Astrocyte of the cerebellum (primary cell): Measurements from ENCODE around the gene MIER1.
"Not testable (repeated sequence)": the region's sequence is repeated elsewhere in the genome, so short reads cannot be mapped to it uniquely, and the experiment has no call there.

Experiments
- DNase-seq: peaks from one replicate; pipeline ENCODE4 v3.0.0-alpha.2; 2011; ENCODE audit warnings: low read depth
- H3K4me3 ChIP-seq: 2 replicates; pipeline ENCODE4 v1.5.1; 2011; ENCODE audit warnings: mild to moderate bottlenecking, low read depth, low read length, moderate library complexity
- in situ Hi-C: cut with HindIII; loops from 2 replicates; pipeline ENCODE4 v1.10.0; 2017; ENCODE audit warnings: low sequenced_read_pairs
- TF ChIP-seq, protein P1 (sequence below): IDR thresholded peaks from 2 replicates; pipeline ENCODE4 v1.5.1; 2012; ENCODE audit warnings: low read length, low read depth, moderate library complexity, mild to moderate bottlenecking; ENCODE audit errors: missing control alignments

Gene MIER1

DNA sequence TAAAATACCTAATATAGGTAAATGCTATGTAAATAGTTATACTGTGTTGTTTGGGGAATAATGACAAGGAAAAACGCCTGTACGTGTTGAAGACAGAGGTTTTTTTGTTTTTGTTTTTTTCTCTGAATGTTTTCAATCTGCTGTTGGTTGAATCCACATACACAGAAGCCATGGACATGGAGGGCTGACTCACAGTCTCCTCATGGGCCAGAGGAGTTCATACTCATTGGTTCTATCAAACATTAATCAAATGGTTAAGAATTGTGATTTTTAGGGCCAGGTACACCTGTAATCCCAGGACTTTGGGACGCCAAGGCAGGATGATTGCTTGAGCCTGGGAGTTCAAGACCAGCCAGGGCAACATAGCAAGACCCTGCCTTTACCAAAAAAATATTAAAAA is 20.5 kb downstream of the MIER1 start:
- in situ Hi-C loops: no loop called here
- TF ChIP-seq, protein P1, sequence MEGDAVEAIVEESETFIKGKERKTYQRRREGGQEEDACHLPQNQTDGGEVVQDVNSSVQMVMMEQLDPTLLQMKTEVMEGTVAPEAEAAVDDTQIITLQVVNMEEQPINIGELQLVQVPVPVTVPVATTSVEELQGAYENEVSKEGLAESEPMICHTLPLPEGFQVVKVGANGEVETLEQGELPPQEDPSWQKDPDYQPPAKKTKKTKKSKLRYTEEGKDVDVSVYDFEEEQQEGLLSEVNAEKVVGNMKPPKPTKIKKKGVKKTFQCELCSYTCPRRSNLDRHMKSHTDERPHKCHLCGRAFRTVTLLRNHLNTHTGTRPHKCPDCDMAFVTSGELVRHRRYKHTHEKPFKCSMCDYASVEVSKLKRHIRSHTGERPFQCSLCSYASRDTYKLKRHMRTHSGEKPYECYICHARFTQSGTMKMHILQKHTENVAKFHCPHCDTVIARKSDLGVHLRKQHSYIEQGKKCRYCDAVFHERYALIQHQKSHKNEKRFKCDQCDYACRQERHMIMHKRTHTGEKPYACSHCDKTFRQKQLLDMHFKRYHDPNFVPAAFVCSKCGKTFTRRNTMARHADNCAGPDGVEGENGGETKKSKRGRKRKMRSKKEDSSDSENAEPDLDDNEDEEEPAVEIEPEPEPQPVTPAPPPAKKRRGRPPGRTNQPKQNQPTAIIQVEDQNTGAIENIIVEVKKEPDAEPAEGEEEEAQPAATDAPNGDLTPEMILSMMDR: no peak
- no peak overlapping the region for H3K4me3 ChIP-seq
- no peak for DNase-seq

DNA sequence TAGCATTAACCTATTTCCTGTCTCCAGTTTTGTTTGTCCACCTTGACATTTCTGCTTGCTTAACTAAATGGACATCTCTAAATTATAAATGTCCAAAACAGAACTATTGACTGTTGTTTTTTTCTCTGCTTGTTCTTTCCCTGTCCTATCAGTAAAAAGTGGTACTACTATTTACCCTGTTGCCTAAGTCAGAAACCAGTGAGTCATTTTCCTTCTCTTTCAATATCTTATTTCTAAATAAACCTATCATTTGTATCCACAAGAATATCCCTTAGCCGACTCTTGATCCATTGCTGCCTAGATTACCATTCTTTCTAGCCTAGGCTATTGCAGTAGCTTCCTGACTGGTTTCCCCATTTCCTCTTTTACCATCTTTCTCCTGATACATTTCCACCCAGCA is 22.5 kb downstream of the MIER1 start:
- DNase-seq: no peak
- in situ Hi-C loops: no loop called here
- TF ChIP-seq, protein P1: no peak
- no peak overlapping the region for H3K4me3 ChIP-seq

DNA sequence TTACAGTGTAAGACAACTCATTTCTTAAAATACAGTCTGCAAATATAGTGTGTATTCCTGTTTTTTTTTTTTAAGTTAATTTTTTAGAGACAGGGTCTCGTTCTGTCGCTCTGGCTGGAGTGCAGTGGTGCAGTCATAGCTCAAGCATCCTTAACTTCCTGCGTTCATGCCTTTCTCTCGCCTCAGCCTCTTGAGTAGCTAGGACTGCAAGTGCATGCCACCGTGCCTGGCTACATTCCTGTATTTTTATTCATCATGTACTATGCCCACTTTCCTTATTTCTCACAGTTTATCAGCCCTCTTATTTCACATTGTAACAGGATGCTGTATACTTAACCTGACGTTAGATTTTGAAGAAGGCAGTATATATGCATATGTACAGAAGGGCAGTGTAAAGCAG is 26.7 kb downstream of the MIER1 start:
- in situ Hi-C loops: no loop called here
- no peak for DNase-seq
- TF ChIP-seq, protein P1: no peak
- H3K4me3 ChIP-seq: no peak overlapping the region

DNA sequence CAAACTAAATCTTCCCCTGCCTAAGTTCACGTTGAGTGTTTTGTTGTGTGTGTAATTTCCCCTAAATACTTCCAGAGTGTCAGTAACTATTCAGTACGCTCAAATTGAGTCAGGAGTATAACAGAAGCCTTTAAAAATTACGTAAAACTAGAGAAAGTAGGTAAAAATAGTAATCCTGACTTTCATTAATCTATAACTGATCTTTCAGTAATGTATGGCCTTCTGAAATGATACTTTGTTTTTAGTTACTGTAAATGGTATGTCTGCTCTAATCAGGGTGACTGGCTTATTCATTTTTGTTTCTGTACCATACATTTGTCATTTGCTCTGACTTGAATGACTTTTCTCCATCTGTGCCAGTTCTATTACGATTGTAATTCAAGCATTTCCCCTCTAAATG is 29.4 kb downstream of the MIER1 start:
- no peak for DNase-seq
- H3K4me3 ChIP-seq: no peak overlapping the region
- TF ChIP-seq, protein P1: no peak
- in situ Hi-C loops: no loop called here

DNA sequence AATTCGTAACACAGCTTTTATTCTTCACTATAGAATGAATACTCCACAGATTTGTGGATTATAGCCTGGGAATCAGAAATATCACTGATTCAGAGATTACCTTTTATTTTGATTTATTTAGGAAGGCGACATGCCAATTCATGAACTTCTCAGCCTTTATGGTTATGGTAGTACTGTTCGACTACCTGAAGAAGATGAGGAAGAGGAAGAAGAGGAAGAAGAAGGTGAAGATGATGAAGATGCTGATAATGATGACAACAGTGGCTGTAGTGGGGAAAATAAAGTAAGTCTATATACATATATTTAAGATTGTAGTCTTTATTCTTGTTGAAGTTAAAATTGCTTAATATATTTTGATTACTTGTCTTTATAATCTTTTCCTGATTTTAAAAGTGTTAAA is 33.1 kb downstream of the MIER1 start:
- H3K4me3 ChIP-seq: no peak overlapping the region
- DNase-seq: no peak
- TF ChIP-seq, protein P1: no peak
- in situ Hi-C loops: no loop called here

DNA sequence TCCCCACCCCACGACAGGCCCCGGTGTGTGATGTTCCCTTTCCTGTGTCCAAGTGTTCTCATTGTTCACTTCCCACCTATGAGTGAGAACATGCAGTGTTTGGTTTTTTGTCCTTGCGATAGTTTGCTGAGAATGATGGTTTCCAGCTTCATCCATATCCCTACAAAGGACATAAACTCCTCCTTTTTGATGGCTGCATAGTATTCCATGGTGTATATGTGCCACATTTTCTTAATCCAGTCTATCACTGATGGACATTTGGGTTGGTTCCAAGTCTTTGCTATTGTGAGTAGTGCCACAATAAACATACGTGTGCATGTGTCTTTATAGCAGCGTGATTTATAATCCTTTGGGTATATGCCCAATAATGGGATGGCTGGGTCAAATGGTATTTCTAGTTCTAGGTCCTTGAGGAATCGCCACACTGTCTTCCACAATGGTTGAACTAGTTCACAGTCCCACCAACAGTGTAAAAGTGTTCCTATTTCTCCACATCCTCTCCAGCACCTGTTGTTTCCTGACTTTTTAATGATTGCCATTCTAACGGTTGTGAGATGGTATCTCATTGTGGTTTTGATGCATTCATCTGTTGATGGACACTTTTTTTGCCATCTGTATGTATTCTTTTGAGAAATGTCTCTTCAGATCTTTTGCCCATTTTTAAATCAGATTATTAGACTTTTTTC is 41.5 kb downstream of the MIER1 start:
- H3K4me3 ChIP-seq, in situ Hi-C loops, DNase-seq: not testable (repeated sequence)

DNA sequence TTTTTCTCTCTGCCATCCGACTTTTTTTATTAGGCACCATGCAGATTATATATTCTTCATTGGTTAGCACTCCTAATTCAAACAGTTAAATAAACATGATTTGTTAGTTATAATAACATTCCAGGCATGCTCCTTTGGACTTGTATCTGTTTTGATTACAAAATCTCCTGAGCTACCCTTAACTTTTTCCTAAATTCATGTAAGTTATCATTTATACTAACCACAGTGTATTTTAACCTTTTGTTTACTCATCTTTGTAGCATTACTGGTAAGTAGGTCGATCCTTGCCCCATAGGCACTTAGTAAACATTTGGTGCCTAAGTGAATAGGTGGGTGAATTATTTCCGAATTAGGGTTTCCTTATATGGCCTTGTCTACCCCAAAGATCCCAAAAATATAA is 43.8 kb downstream of the MIER1 start:
- TF ChIP-seq, protein P1: no peak
- DNase-seq: no peak
- H3K4me3 ChIP-seq: no peak overlapping the region
- in situ Hi-C loops: no loop called here
